IPS-18a (cell line): ENCODE data around the gene PREPL.
"Not testable (repeated sequence)": the region's sequence is repeated elsewhere in the genome, so short reads cannot be mapped to it uniquely, and the experiment has no call there.

Experiments used
- H3K27ac ChIP-seq: one replicate; pipeline ENCODE4 v1.5.1; 2013; ENCODE audit warnings: low read length
- H3K27me3 ChIP-seq: one replicate; pipeline ENCODE4 v1.6.1; 2013; ENCODE audit warnings: mild to moderate bottlenecking, low read length; ENCODE audit not compliant: control insufficient read depth, insufficient read depth
- H3K36me3 ChIP-seq: one replicate; pipeline ENCODE4 v1.6.1; 2013; ENCODE audit warnings: low read depth, low read length; ENCODE audit not compliant: control insufficient read depth
- H3K4me1 ChIP-seq: one replicate; pipeline ENCODE4 v1.6.1; 2013; ENCODE audit warnings: low read depth, low read length; ENCODE audit not compliant: control insufficient read depth
- H3K4me3 ChIP-seq: one replicate; pipeline ENCODE4 v1.5.1; 2013; ENCODE audit warnings: low read length
- H3K9ac ChIP-seq: one replicate; pipeline ENCODE4 v1.6.1; 2013; ENCODE audit warnings: mild to moderate bottlenecking, low read length, moderate library complexity
- H3K9me3 ChIP-seq: one replicate; pipeline ENCODE4 v1.6.1; 2013; ENCODE audit warnings: low read depth, low read length; ENCODE audit not compliant: control insufficient read depth

The PREPL gene

DNA sequence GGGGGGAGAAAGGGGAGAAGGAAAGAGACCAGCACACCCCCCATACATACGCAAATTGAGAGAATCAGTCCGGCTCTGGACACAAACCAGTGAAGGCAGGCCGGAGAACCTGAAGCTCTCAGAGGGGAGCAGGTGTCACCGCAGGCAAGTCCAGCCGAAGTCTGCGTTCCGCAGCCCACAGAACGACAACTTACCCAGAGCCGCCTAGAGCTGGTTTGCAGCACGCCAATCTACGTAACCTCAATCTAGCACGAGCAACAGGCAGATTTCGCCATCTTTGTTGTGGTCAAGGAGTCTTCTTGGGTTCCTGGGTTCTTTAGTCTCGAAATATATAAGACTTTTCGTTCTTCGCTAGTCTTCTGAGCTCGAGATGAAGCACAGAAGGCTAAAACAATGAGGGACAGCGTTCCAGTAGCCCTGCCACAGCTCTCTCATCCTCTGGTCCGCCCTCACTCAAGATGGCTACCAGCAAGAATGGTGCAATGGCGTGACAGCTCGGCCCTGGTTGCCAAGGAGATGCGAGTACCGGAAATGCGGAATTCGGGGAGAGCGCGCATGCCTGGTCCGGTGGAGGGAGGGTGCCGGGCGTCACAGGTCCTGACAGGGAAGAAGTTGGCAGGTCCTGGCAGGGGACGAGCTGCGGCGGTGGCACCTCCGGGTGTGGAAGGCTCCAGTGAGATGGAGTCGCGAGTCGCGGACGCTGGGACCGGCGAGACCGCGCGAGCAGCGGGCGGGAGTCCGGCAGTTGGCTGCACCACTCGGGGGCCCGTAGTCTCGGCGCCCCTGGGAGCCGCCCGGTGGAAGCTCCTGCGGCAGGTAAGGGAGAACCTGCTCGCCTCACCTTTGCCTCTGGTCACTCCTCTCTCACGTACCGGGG, at the start of gene PREPL, which contains the start of gene CAMKMT:
TSS of gene PREPL (minus strand) at position 165 of the 877 bp plus-strand sequence. CDS start 15,152 bp downstream, outside the sequence.
TSS of gene CAMKMT (plus strand) at position 618 of the 877 bp plus-strand sequence.
- Histone ChIP-seq H3K9ac (peak within 1 kb of the TSS; percentile 81), H3K27me3 (no peaks in the 10 kb centered on the region), H3K27ac (peak within 1 kb of the TSS; percentile 94), H3K36me3 (no peaks in the 10 kb centered on the region), H3K4me1 (peaks cover 11% of the 10 kb centered on the region), H3K9me3 (no peaks in the 10 kb centered on the region), H3K4me3 (peak within 1 kb of the TSS; percentile 94)

DNA sequence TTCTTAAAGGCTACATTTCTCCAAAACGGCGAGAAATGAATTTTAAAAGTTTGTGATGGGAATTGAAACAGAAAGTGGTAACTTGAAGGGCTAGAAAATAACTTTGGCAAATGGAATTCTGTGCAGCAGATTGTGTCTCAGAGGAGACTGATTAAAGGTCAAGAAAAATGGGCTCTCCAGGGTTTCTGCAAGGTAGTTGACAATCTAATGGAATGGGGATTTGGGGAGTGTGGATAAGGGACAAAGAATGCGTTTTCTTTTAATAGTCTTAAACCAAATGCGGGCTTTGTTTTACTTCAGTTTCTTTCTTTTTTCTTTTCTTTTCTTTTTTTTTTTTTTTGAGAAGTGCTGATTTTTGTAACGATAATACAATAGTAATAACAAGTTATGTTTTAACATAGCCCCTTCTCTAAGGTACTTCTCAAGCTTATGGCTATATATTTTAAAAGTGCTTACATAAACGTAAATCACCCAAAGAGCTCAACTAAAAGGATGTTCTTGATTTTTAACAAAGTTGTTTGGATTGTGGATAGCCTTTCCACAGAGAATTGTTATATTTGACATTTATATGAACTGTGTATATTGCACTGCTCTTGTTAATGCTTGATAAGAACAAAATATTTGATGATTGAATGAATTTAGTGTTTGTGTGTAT, 37.1 kb upstream of the PREPL start:
- Histone ChIP-seq H3K27ac (no peak overlapping the region), H3K9me3 (no peaks in the 10 kb centered on the region), H3K9ac (no peak overlapping the region), H3K4me1 (peaks cover 17% of the 10 kb centered on the region), H3K36me3 (no peaks in the 10 kb centered on the region), H3K27me3 (no peaks in the 10 kb centered on the region), H3K4me3 (no peak overlapping the region)

DNA sequence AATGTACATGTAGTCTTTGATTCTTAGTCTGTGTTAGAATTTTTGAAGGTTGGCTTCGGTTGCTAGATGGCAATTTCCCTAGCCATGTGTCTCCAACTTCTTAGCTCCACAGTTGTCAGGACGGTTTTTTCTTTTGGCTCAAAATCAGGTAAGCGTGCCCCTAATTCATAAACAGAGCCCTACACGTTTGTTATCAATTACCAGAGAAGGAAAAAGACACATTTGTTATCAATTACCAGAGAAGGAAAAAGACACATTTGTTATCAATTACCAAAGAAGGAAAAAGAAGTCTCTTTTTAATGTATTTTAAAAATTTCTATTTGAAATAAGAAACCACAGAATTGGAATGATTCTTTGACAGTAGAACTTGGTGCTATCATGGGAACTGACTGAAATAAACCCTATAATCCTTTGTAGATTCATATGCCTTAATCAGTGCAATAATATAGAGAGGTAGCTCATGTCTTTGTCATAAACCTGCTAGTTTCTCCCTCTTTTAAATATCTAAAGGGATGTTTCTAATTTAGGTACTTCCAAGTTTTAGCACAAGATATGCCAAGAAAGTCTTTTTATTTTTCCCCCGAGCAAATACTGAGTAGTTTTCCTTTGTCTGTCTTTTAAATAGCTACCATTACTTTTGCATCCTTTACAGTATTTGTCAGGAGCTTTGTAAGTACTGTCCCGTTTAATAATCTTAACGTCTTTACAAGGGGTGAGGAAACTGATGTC, 36.3 kb upstream of the PREPL start:
- no peak overlapping the region for H3K9ac ChIP-seq
- H3K36me3 ChIP-seq, result no peaks in the 10 kb centered on the region
- no peak overlapping the region for H3K4me3 ChIP-seq
- no peaks in the 10 kb centered on the region for H3K27me3 ChIP-seq
- H3K27ac ChIP-seq, result no peak overlapping the region
- peaks cover 17% of the 10 kb centered on the region for H3K4me1 ChIP-seq
- no peaks in the 10 kb centered on the region for H3K9me3 ChIP-seq

DNA sequence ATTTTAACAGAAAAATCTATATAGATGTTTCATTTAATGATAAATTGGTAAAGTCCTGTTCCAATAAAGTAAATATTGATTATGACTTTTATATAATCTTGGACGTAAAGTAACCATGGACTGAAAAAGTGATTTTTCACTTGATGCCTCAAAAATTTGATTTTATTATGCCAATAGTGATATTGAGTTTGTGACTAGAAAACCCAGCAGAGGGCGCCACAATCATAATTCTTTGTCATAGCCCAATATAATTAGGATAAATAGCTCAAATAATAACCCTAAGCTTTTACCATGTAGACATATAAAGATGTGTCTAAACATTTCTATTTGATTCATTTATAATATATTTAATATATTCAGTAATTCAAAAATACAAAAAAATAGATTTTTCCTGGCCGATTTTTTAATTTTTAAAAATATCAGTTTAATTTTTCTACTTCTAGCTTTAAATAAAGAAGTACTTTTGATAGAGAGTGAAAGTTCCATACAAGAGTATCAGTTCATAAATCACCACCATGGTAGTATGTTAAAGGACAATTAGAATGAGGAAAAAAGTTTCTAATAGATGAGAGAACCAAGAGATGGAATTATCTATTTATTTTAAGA, 31.1 kb upstream of the PREPL start:
- H3K27me3 ChIP-seq, result no peaks in the 10 kb centered on the region
- H3K27ac ChIP-seq, result no peak overlapping the region
- H3K4me3 ChIP-seq, result no peak overlapping the region
- H3K36me3 ChIP-seq, result no peaks in the 10 kb centered on the region
- H3K4me1 ChIP-seq, result no peaks in the 10 kb centered on the region
- no peak overlapping the region for H3K9ac ChIP-seq
- H3K9me3 ChIP-seq, result no peaks in the 10 kb centered on the region

DNA sequence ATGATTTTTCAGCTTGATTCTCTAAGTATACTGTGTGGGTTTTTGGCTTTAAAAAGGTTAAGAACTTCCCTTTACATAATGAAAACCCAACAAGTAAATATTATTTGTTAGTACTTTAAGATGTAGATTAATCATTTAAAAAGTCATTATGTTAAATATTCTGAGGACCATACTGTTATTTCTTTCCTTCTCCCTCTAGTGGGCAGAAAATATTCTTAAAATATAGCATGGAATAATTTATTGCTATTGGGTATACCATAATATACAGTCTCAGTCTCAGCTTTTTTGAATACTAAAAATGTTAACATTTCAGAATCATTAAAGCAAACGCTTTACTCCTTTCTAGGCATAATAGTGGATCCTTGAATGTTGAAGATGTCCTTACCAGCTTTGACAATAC, 28.6 kb upstream of the PREPL start:
- H3K27me3 ChIP-seq, result no peaks in the 10 kb centered on the region
- no peak overlapping the region for H3K4me3 ChIP-seq
- H3K9ac ChIP-seq, result no peak overlapping the region

DNA sequence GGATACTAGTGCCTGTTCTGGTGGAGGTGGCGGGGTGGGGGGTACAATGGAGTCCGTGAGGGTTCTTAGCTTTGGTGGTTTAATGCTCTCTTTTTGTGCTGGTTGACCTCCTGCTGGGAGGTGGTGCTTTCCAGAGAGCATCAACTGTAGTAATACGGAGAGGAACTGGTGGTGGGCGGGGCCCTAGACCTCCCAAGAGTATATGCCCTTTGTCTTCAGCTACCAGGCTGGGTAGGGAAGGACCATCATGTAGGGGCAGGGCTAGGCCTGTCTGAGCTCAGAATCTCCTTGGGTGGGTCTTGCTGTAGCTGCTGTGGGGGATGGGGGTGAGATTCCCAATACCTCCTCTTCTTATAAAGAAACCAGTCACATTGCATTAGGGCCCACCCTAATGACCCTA, 27.6 kb upstream of the PREPL start:
- no peak overlapping the region for H3K9ac ChIP-seq
- no peaks in the 10 kb centered on the region for H3K27me3 ChIP-seq
- no peaks in the 10 kb centered on the region for H3K36me3 ChIP-seq
- H3K9me3 ChIP-seq, result no peaks in the 10 kb centered on the region
- no peak overlapping the region for H3K27ac ChIP-seq
- no peaks in the 10 kb centered on the region for H3K4me1 ChIP-seq
- no peak overlapping the region for H3K4me3 ChIP-seq

More for the DNA sequence above, 28.6 kb upstream of the PREPL start:
- no peaks in the 10 kb centered on the region for H3K9me3 ChIP-seq
- no peak overlapping the region for H3K27ac ChIP-seq
- H3K36me3 ChIP-seq, result no peaks in the 10 kb centered on the region
- no peaks in the 10 kb centered on the region for H3K4me1 ChIP-seq

DNA sequence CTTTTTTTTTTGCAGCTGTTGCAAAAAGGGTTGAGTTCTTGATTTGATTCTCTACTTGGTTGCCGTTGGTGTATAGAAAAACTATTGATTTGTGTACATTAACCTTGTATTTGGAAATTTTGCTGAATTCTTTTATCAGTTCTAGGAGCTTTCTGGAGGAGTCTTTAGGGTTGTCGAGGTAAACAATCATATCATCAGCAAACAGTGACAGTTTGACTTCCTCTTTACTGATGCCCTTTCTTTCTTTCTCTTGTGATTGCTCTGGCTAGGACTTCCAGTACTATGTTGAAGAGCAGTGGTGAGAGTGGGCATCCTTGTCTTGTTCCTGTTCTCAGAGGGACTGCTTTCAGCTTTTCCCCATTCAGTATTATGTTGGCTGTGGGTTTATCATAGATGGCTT, 23.9 kb upstream of the PREPL start:
- not testable (repeated sequence) for H3K36me3 ChIP-seq, H3K27ac ChIP-seq, H3K9ac ChIP-seq, H3K27me3 ChIP-seq, H3K4me1 ChIP-seq, H3K4me3 ChIP-seq, H3K9me3 ChIP-seq

DNA sequence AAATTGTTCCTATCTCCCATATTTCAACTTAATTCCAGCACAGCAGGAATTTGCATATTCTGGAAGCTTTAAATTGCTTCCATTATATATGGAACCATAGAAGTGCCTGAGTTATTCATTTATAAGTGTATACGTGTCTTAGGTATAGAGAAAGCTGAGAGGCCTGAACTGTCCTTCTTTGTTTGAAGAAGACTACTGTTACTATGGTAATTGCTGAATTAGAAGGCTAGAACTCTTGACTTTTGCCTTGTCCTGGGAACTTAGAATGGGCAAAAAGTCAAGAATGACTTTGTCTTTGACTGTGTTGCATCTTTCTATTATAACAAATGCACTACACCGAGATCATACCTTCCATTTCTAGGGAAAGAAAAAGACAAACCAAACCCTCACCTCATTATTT, 16.2 kb upstream of the PREPL start:
- no peak overlapping the region for H3K27ac ChIP-seq
- no peak overlapping the region for H3K9ac ChIP-seq
- peaks cover 11% of the 10 kb centered on the region for H3K4me1 ChIP-seq
- H3K36me3 ChIP-seq, result no peaks in the 10 kb centered on the region
- H3K27me3 ChIP-seq, result no peaks in the 10 kb centered on the region
- no peak overlapping the region for H3K4me3 ChIP-seq
- H3K9me3 ChIP-seq, result no peaks in the 10 kb centered on the region

DNA sequence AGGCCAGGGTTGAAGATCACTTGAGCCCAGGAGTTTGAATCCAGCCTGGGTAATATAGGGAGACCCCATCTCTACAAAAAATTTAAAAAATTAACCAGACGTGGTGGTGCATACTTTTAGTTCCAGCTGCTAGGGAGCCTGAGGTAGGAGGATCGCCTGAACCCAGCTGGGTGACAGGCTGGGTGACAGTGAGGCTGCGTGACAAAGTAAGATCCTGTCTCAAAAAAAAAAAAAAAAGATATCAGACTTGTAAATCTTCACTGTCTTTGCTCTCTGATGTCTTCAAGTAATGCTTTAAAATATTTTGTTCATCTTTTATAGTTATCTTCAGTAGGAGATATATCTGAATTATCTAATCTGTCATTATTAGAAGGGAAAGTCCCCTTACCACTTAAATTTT, 11.0 kb upstream of the PREPL start:
- H3K36me3 ChIP-seq, result no peaks in the 10 kb centered on the region
- no peak overlapping the region for H3K9ac ChIP-seq
- H3K27ac ChIP-seq, result no peak overlapping the region
- H3K4me1 ChIP-seq, result peaks cover 6% of the 10 kb centered on the region
- H3K9me3 ChIP-seq, result no peaks in the 10 kb centered on the region
- H3K27me3 ChIP-seq, result no peaks in the 10 kb centered on the region
- no peak overlapping the region for H3K4me3 ChIP-seq

DNA sequence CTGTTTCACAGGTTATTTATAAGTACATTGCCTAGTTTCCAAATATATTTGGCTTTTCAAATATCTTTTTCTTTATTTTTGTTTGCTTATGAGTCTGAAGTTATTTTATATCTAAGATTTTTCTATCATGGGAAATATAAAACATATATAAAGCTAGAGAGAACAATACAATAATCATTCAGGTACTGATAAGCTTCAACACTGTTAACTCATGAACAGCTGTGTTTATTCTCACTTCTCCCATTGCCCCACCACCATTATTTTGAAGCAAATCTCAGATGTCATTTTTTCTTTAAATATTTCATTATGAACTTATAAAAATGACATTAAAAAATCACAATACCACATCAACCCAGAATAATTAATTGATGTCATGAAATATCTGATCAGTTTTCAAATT, 10.2 kb upstream of the PREPL start:
- H3K4me3 ChIP-seq, result no peak overlapping the region
- no peak overlapping the region for H3K9ac ChIP-seq

DNA sequence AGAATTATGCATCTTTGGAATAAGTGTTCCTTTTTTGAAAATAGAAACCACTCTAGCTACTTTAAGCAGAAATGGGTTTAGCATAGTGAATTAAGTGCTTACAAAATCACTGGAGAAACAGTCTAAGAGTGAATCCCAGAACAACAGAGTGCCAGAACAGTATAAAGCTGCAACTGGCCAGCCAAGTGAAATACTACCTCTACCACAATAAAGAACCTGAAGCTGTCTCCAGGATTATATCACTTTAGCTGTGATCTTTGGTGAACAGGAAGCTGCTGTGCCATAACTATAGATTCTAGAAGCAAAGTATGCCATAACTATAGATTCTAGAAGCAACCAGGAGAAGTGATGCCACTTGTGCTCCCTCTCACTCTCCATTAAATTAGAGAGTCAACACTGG, 8.1 kb upstream of the PREPL start:
- Histone ChIP-seq H3K9ac (no peak overlapping the region), H3K27ac (no peak overlapping the region), H3K4me3 (no peak overlapping the region), H3K36me3 (no peaks in the 10 kb centered on the region), H3K27me3 (no peaks in the 10 kb centered on the region), H3K4me1 (peaks cover 6% of the 10 kb centered on the region), H3K9me3 (no peaks in the 10 kb centered on the region)

More for the DNA sequence above, 10.2 kb upstream of the PREPL start:
- no peaks in the 10 kb centered on the region for H3K9me3 ChIP-seq
- no peaks in the 10 kb centered on the region for H3K27me3 ChIP-seq
- H3K36me3 ChIP-seq, result no peaks in the 10 kb centered on the region
- no peak overlapping the region for H3K27ac ChIP-seq
- peaks cover 6% of the 10 kb centered on the region for H3K4me1 ChIP-seq
